Mammary epithelial cell (primary cell): ENCODE data around the gene ZBED1.

Source experiments
- CTCF ChIP-seq, 2 donors: IDR thresholded peaks in 1 of 2; conservative IDR thresholded peaks in 1 of 2; 2 replicates each; pipeline ENCODE4 v1.5.1; 2011 to 2012; ENCODE audit warnings: inconsistent platforms in 2 of 2, low read length in 2 of 2, mild to moderate bottlenecking in 2 of 2, control low read depth in 1 of 2, low read depth in 1 of 2; ENCODE audit not compliant: insufficient read depth in 1 of 2; ENCODE audit errors: extremely low read depth in 1 of 2
- EZH2 ChIP-seq: IDR thresholded peaks from 2 replicates; pipeline ENCODE4 v1.6.1; 2012; ENCODE audit warnings: low read length, inconsistent platforms, borderline replicate concordance

DNA sequence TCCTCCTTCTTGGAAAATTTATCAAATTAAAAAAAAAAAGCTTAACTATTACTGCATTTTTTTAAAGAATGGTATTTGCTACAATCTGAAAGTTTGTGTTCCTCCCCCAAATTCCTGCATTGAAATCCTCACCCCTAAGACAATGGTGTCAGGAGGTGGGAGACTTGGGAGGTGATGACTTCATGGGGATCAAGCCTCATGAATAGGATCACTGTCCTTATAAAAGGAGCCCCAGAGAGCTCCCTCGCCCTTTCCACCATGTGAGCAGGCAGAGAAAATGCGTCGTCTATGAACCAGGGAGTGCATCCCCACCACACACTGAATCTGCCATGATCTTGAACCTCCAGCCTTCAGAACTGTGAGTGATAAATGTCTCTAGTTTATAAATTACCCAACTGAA is 38.0 kb downstream of the ZBED1 start:
- TF ChIP-seq CTCF (conservative IDR thresholded peaks at IDR 0.05 in 1 of 2, IDR thresholded peaks at IDR 0.05 in 1 of 2; ENCODE audit: extremely low read depth in 1 of 2, insufficient read depth in 1 of 2, low read depth in 1 of 2, low read length in 2 of 2) (no peak), EZH2 (no peak)
